Measurements from ENCODE around the gene PPP2R3B.
"Not testable (repeated sequence)": the region's sequence is repeated elsewhere in the genome, so short reads cannot be mapped to it uniquely, and the experiment has no call there.

Gene PPP2R3B

DNA sequence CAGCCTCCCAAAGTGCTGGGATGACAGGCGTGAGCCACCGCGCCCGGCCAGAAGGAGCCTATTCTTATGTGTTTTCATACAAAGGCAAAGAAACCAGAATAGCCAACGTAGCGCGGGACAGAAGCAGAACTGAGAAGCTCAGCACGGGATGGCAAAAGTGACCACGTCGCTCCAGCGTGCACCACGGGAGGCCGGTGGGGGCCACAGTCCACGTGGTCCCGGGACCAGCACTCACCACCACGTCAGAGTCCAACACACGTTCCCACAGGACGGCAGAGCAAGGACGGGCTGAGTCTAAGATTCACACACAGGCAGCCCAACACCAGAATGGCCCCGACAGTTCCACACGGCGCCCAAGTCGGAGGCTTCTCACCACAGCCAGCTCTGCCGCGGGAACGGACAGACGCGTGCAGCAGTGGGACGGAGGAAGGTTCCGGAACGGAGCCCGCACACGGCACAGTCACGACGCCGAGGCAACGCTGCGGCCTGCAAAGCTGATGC lies 49.3 kb downstream of the PPP2R3B start:
- no peak for DNase-seq (ENCODE audit: low spot score)

DNA sequence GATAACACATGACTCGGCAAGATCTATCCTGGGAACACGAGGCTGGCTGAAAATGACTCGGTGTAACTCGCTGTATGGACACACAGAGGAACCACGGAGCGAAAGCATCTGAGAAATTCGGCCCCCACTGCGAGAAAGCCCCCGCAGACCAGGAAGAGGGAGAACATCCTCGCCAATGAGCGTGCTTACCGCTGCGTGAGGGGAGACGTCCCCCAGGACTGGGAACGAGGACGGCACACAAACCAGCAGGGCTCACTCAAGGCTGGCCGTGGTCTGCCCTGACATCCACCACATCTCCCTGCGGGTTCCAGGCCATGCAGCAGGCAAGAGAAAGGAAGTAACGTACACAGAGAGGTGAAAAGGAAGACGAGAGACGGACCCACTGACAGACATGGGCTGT lies 50.5 kb downstream of the PPP2R3B start:
- no peak for DNase-seq (ENCODE audit: low spot score)

DNA sequence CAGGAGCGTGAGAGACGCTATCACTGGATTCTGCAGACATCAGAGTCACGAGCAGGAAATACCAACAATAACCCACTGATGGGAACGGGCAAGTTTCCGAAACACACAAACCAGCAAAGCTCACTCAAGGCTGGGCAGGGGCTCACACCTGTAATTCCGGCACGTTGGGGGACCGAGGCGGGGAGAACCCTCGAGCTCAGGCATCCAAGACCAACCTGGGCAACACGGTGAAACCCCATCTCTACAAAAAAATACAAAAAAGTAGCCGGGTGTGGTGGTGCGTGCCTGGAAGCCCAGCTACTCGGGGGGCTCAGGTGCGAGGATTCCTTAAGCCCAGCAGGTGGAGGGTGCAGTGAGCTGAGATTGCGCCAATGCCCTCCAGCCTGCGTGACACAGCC lies 51.0 kb downstream of the PPP2R3B start:
- DNase-seq (ENCODE audit: low spot score), result no peak

DNA sequence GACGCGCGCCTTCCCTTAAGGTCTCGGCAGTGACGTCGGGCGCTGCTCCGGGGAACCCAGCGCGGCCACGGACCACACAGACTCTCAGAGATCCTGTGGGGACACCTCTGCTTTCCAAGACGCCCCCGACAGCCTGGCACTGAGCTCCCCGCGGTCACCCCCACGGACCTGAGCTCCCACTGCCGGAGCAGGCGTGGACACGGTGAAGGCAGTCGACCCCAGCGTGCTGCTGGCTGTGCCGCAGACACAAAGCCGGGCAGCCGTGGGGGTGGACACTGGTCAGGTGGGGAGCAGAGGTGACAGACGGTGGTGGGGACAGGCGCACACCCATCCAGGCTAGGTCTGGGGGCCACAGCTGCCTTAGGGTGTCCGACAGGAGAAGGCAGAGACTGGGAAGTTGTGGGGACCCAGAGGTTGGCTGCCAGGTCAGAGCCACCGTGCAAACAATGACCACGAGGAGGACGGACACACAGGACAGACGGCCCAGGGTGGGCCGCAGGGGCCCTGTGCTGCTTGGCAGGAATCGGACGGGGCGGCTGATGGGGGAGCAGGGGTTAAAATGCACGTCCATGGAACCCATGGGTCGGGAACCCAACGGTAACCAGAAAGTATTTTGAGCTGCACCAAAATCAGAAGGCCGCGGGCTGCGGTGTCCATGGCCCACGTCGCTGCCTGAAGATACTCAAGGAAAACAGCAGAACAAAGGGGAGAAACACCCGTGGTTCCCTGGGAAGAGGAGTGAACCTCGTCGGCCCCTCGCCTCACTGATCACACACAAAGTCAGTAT lies 51.5 kb downstream of the PPP2R3B start:
- DNase-seq (ENCODE audit: low spot score), result no peak

DNA sequence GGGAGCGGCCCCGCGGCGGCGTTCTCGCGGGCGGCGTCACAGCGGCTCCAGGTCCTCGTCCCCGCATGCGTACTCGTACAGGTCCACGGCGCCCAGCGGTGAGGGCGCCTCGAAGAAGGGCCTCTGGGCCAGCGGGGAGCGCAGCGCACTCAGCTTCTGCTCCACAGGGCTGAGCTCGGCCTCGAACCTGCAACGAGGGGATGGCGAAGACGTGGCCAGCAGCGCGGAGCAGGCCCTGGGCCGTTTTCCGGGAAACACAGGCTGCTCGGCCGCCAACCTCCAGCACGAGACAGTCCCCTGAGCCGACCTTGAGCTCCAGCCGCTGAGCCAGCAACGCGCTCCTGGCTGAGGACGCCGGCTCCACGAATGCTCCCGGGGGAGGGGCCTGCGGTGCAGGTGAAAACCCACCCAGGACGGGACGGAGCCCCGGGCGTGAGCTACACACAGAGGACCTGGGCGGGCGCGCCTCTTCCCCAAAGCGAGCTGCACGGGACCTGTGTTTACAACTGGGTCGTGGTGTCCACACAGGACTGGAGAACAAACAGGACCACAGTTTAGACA lies 52.3 kb downstream of the PPP2R3B start:
- no peak for DNase-seq (ENCODE audit: low spot score)

DNA sequence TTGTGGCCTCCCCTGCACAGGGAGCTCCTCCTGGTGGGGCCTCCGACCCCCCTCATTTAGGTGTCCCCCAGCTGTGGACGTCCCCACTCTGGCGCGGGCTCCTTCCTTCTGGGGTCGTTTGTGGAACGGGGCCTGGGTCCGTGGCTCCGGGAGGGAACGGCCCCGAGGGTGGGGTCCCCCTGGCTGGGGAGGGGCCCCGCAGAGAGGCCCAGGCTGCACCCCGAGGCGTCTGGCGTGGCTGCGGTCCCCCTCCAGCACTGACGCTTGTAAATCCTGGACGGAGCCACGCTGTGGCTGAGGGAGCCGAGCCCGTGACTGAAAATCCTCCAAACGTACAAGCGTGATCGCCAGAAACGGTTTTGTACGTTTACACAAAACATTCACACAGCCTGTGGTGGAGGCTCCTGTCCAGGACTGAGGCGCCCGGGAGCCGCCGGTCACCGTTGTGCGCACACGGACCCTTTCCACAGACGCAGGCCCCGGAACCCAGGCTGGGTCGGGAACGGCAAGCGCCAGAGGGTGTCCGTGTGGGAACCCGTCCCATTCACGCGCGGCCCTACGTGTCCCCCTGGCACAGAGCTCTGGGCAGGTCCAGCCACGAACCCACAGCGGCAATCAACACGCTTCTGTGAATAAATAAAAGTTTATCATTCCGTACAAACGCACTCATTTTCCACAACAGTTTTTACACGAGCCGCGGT lies 52.9 kb downstream of the PPP2R3B start:
- DNase-seq (ENCODE audit: low spot score), result no peak

DNA sequence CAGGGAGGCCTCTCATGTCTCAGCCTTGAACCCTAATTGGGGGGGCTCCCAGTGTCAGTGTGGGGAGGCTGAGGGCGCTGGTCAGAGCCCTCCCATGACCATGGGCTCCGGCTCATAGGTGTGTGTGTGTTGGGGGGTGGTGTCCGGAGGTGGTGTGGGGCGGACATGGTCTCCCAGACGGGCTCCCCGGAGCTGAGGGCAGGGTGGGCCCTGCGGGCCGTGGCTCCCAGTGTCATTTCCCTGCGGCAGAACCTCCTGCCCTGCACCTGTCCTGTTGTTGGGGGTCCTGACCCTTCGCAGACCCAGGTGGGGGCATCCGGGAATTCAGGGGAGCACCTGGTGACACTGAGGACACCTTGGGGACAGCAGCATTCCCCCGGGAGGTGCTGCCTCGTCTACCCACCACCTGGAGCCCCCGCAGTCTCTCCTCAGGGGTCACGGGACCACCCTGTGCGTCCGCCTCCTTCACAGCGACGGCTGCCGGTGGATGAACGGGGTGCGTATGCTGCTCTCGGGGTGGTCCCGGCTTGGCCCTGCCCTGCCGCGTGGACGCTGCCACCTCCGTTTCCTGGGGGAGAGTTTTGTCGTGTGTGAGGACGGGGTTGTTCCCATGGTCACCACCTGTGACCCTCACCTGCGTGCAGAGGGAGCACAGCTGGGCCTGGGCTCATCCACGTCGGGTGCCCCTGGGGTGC lies 53.6 kb downstream of the PPP2R3B start:
- no peak for DNase-seq (ENCODE audit: low spot score)

DNA sequence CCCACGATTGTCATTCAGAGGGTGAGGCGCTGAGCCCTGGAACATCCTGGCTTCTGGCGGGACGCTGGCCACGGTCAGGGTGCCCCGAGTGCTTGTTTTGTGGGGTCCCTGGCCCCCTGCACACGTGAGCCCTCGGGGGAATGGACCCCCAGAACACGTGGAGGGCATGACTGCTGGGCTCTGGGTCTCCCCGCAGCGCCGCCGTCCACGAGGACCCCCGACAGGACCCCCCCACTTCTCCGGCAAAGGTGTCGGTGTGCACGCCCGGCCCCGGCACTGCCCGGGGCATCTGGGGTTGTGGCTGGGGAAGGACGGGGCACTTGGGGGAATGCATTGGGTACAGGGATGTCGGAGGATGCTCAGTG lies 54.2 kb downstream of the PPP2R3B start:
- no peak for DNase-seq (ENCODE audit: low spot score)

DNA sequence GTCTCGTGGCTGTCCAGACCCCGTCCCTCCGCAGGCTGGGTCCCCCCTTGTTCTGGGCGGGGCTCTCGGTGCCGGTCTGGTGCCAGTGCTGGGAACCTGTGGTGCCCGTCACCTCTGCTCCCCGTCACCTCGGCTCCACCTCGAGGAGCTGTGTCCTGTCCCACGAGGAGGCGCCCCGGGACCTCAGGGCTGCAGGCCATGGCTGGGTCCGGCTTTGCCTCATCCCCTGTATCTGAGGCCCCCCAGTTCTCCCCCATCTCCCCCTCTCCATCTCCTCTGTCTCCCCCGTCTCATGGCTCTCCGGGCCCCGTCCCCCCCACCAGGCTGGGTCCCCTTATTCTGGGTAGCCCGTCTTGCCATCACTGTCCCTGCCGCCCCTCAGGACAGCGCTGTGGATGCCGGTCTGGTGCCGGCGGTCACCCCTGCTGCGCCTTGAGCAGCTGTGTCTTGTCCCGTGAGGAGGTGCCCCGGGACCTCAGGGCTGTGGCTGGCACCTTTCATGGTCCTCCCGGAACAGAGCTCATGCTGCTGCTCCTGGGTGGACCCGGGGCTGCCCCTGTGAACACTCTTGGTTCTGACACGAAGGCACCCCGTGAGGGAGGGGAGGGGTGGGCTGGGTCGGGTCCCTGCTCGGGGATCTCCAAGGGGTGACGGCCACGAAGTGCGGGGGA lies 54.7 kb downstream of the PPP2R3B start:
- no peak for DNase-seq (ENCODE audit: low spot score)

DNA sequence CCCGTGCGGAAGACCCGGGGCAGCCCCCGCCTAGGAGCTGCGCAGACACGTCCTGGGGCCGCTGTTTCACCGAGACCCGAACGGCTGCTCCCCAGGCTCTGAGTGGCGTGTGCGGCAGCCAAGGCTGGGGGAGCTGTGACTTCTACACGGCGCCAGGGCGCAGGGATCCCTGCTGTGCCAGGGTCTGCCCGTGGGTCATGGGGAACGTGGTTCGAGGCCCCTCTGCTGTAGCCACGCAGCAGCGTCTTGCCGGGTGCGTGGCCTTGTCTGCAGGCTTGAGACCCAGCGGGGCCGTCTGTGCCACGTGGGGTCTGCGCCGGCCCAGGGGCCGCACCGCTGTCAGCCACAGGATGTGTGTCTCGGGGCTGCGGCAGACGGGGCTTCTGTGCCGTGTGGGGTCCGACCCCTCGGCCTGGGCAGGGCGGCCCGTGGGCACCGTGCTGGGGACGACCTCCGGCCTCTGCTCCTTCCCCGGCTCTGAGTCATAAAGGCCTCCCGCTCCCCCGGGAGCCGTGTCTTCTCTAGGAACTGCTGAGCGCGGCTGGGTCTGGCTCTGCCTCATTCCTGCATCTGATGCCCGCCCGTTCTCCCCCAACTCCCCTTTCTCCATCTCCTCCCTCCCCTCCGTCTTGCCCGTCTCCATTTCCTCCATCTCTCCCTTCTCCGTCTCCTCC lies 55.4 kb downstream of the PPP2R3B start:
- no peak for DNase-seq (ENCODE audit: low spot score)

DNA sequence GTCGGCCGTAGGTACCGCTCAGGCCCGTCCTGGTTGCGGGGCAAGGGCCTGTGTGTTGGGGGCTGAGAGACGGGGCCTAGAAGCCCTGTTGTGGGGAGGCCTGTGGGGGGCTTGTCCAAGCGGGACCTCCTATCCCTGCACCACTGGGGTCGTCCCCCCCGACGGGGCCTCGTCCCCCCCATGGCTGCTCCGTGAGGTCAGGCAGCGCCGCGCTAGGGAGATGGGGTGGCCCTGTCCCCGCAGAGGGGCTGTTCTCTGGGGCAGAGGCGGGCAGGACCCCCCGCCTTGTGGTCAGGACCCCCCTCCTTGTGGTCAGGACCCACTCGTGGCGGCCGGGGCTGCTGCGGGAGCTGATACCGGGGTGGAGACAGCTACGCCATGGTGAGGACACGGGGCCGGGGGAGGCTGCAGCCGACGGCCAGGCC lies 56.0 kb downstream of the PPP2R3B start:
- DNase-seq (ENCODE audit: low spot score), result no peak

DNA sequence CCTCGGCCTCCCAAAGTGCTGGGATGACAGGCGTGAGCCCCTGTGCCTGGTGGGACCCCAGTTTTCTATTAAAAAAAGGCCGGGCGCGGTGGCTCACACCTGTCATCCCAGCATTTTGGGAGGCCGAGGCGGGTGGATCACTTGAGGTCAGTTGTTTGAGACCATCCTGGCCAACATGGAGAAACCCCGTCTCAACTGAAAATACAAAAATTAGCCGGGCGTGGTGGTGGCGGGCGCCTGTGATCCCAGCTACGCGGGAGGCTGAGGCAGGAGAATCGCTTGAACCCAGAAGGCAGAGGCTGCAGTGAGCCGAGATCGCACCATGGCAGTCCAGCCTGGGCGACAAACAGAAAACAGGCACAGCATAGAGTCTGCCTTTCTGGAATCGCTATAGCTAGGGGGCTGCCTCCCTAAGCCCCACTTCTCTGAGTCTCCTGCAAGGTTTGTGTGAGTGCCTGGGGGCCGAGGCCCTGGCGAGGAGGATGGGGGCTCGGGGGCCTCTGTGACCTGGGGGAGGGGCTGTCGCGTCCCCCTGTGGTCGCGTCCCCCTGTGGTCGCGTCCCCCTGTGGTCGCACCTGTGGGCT lies 56.5 kb downstream of the PPP2R3B start:
- not testable (repeated sequence) for DNase-seq (ENCODE audit: low spot score)

DNA sequence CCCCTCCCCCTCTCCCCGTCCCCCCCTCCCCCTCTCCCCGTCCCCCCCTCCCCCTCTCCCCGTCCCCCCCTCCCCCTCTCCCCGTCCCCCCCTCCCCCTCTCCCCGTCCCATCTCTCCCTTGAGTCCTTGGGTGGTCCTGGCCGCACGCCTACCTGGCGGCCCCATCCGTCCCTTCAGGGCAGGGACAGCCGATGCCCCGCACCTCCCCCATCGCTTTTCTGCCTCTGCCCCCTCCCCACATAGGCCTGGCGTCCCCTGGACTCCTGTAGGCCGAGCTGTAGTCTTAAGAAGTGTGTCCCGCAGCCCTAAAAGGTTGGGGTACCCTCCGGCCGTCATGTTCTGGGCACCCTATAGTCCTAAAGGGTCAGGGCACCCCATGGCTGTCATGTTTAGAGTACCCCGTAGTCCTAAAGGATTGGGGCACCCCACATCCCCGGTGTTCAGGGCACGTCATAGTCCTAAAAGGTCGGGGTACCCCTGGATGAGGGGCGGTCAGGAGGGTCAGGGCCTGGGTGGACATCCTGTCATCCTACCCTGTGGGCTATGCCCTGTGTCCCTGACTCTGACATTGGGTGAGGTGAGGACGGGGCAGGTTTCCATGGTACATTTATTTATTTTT lies 57.3 kb downstream of the PPP2R3B start:
- no peak for DNase-seq (ENCODE audit: low spot score)

DNA sequence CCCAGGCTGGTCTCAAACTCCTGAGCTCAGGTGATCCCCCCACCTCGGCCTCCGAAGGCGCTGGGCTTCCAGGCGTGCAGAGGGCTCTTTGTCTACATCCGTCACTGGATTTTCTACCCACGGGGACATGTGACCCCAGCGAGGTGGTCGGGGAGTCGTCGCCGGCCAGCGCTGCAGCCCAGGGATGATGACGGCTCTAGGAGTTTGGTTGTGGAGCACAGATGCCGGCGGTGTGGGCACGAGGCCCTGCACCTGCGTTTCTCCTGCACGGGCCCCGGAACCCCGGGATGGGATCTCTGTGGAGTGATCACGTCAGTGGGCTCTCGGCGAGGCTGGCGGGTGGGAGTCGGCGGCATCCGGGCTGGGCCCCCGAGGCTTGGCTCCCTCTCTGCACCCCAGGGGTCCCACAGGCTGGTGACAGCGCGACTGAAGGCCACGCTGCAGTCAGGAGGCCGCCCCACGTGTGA lies 59.0 kb downstream of the PPP2R3B start:
- no peak for DNase-seq (ENCODE audit: low spot score)

DNA sequence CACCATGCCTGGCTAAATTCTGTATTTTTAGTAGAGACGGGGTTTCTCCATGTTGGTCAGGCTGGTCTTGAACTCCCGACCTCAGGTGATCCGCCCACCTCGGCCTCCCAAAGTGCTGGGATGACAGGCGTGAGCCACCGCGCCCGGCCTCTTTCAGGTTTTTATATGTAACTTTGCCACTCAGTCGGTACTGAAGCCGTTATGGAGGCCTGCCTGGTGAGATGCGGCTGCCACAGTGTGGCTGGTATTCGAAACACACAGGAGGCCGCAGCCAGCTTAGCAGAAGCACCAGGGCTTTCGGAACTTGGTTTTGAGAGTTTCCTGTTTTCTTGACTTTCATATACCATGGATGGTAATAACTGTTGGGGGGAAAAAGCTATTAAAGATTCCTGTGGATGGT lies 62.0 kb downstream of the PPP2R3B start:
- DNase-seq (ENCODE audit: low spot score), result not testable (repeated sequence)

DNA sequence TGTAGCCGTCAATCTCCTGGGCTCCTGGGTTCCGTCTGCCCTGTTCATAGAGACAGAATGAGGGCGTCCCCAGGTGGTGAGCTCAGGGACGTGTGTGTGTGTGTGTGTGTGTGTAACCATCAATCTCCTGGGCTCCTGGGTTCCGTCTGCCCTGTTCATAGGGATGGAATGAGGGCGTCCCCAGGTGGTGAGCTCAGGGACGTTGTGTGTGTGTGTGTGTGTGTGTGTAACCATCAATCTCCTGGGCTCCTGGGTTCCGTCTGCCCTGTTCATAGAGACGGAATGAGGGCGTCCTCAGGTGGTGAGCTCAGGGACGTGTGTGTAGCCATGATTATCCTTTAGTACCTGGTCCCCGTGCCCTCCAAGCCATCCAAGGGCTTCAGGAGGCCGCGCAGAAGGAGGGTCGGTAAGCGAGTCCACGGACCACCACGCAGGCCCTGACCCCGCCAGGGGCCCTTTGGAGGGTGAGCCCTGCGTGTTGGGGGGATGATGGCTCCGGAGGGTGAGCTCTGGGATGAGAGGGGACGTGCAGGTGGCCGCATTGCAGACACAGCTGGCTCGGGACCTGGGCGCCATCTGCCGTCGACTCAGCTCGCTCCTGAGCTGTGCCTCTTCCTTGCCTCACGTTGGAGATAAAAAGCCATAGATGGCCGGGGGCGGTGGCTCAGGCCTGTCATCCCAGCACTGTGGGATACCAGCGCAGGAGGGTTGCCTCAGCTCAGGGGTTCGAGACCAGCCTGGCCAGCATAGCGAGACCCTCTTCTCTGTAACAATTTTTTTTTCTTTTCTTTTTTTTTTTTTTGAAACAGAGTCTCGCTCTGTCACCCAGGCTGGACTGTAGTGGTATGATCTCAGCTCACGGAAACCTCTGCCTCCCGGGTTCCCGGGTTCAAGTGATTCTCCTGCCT lies 62.7 kb downstream of the PPP2R3B start:
- DNase-seq (ENCODE audit: low spot score), result no peak

DNA sequence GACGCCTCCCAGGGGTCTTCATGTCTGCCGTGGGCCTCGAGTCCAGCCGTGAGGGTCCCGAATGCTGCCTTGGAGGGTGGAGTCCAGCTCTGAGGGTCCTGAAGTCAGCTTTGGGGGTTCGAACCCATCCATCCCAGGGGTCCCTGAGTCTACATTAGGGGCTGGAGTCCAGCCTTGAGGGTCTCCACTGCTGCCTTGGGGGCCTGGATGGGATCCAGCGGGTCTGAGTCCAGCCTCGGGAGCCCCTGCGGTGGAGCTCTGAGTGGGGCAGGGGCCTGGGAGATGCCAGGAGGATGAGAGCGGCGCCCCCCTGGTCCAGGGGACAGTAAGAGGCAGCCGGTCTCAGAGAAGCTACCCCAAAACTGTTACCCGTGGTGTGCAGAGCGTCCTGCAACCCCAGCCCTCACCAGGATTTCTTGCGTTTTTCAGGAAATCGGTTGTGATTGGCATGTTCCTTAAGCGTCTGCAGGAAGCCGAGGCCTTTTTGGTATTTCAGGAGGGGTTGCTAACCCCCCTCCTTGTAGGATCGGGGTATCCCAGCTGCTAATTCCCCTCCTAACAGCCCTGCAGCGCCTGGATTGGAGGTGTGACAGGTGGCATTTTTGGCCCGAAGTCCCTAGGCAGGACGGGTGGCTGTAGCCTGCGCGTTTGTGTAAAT lies 66.5 kb downstream of the PPP2R3B start:
- no peak for DNase-seq (ENCODE audit: low spot score)

DNA sequence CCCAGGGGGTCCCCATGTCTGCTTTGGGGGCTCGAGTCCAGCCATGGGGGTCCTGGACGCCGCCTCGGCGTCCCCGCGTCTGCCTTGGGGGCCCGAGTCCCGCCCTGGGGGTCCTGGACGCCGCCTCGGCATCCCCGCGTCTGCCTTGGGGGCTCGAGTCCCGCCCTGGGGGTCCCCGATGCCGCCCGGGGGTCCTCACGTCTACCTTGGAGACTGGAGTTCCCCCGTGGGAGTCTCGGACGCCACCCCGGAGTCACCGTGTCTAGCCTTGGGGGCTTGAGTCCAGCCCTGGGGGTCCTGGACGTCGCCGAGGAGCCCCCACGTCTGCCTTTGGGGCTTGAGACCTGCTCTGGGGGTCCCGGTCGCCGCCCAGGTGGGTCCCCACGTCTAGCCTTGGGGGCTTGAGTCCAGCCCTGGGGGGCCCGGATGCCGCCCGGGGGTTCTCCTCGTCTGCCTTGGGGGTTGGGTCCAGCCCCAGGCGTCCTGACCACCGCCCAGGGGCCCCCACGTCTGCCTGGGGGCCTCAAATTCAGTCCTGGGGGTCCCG lies 67.1 kb downstream of the PPP2R3B start:
- no peak for DNase-seq (ENCODE audit: low spot score)
